Panc1 (cell line): ENCODE results near the gene SYCP2. TPM values are rescaled to one million over a fixed set of nuclear protein-coding genes. Genes with fewer than 3 reads are reported as not detected.

Source experiments
- ATAC-seq: fragments of 200-7000 bp; cut with Tn5 transposase; 2 replicates; pipeline ENCODE4 v1.9.1; 2020; ENCODE audit warnings: mild to moderate bottlenecking, moderate library complexity
- BruUV-seq: library from RNA; stranded (reverse); fragments of 400-500 nt; replicated peaks from 2 replicates; lab custom pipeline; 2021; lab: Mats Ljungman, UMichigan
- CTCF ChIA-PET: fragments of 300-600 bp; sonication (Branson Sonifier 250); formaldehyde crosslinking; loops from one replicate; lab custom pipeline; 2022; ENCODE audit warnings: antibody characterized with exemption; lab: Charles Lee
- POLR2A ChIA-PET: fragments of 300-600 bp; sonication (Branson Sonifier 250); formaldehyde crosslinking; loops from one replicate; lab custom pipeline; 2022; ENCODE audit warnings: antibody characterized with exemption; lab: Charles Lee
- DNase-seq: peaks from one replicate; pipeline ENCODE4 v3.0.0-alpha.2; 2010; ENCODE audit warnings: low read depth, low spot score
- H3K27ac ChIP-seq: 2 replicates; pipeline ENCODE4 v1.5.1; 2011; ENCODE audit warnings: mild to moderate bottlenecking, low read length, inconsistent platforms
- H3K27me3 ChIP-seq: fragments of 200-500 bp; sonication (Bioruptor generic); 2 replicates; pipeline ENCODE4 v1.6.0; 2014; ENCODE audit warnings: low read length, inconsistent platforms; ENCODE audit not compliant: control insufficient read depth, insufficient read depth
- H3K36me3 ChIP-seq: fragments of 200-500 bp; sonication (Bioruptor generic); 2 replicates; pipeline ENCODE4 v1.5.1; 2014; ENCODE audit warnings: inconsistent platforms, mild to moderate bottlenecking, low read length, moderate library complexity; ENCODE audit not compliant: control insufficient read depth, insufficient read depth
- H3K4me1 ChIP-seq: 2 replicates; pipeline ENCODE4 v1.5.1; 2011; ENCODE audit warnings: inconsistent platforms, mild to moderate bottlenecking, low read length, moderate library complexity; ENCODE audit not compliant: control insufficient read depth, insufficient read depth
- H3K4me3 ChIP-seq, 2 experiments: 2 replicates each; pipeline ENCODE4 v1.5.1; 2011 to 2012; ENCODE audit warnings: low read depth in 2 of 2, low read length in 2 of 2, mild to moderate bottlenecking in 2 of 2, inconsistent platforms in 1 of 2, moderate library complexity in 1 of 2
- H3K9me3 ChIP-seq: fragments of 200-500 bp; sonication (Bioruptor generic); 2 replicates; pipeline ENCODE4 v1.5.1; 2014; ENCODE audit warnings: low read depth, mild to moderate bottlenecking, inconsistent platforms, low read length, moderate library complexity; ENCODE audit not compliant: control insufficient read depth, insufficient read depth
- POLR2AphosphoS5 ChIP-seq: IDR thresholded peaks from 2 replicates; pipeline ENCODE4 v1.6.1; 2012; ENCODE audit warnings: mild to moderate bottlenecking, low read depth, low read length, moderate library complexity
- SIN3A ChIP-seq: IDR thresholded peaks from 2 replicates; pipeline ENCODE4 v1.6.1; 2012; ENCODE audit warnings: low read depth, mild to moderate bottlenecking, low read length, moderate library complexity, borderline replicate concordance; ENCODE audit not compliant: insufficient read depth
- TCF7L2 ChIP-seq: IDR thresholded peaks from 2 replicates; pipeline ENCODE4 v1.6.1; 2011; ENCODE audit warnings: mild to moderate bottlenecking, low read depth, low read length, inconsistent platforms
- in situ Hi-C: cut with HindIII; loops from 2 replicates; pipeline ENCODE4 v1.10.0; 2016; ENCODE audit warnings: low sequenced_read_pairs, low pct_unique_long_range_greater_than_20kb
- intact Hi-C: fragments of 100-400 bp; cut with micrococcal nuclease; formaldehyde crosslinking; loops from one replicate; pipeline ENCODE4 v1.10.0; 2022; ENCODE audit not compliant: unreplicated experiment
- total RNA-seq: library from RNA; stranded (reverse); gene quantifications from one replicate; pipeline ENCODE4 v1.2.1, GENCODE V29; 2021; ENCODE audit not compliant: unreplicated experiment
- TF ChIP-seq, protein P1 (sequence below): fragments of 450-650 bp; IDR thresholded peaks from 2 replicates; pipeline ENCODE4 v1.5.1; 2017; ENCODE audit warnings: mild to moderate bottlenecking
- TF ChIP-seq, protein P2 (sequence below), 2 experiments: IDR thresholded peaks; 2 replicates each; pipeline ENCODE4 v1.6.1; 2011 to 2012; ENCODE audit warnings: low read depth in 2 of 2, control low read depth in 1 of 2, low read length in 1 of 2, mild to moderate bottlenecking in 1 of 2, moderate library complexity in 1 of 2; ENCODE audit not compliant: insufficient read depth in 1 of 2

SYCP2 gene
- total RNA-seq, 1 experiment from 2014 or later = 39.7 TPM

DNA sequence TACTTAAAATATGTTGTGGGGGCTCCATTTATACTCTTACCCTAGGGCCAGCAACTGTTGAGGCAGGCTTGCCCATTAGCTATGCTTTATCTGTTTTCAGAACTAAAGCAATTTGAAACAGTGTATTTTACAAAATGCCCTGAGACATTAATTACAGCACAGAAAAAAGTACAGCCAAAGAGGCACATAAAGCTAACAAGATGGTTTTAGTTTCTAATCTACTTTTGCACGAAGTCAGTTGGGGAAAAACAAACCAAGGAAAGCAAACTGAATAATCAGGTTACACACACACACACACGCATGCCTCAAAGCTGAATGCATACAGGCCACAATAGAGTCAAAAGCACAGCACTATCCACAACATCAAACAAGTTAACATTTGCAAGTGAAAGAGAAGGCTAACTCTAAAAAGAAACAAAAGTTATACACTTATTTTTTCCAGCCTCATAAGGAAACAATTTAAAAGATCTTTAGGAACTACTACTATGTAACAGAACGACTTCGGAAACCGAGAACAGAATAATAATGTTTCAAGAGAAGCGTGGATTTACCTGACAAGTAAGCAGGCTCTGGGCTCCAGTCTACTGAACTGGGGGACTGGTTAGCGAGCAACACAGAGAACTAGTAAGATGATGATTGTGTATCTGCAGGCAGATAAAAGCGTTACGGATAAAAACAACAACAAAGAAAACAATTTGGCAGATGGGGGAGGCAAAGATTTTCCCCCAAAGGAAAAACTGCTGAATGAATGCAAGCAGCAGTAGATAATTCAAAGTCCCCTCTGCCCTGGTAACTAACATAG is 1.7 kb downstream of the SYCP2 start:
- ChIA-PET POLR2A (no interaction called here), CTCF (no interaction called here)
- no peaks in the 10 kb centered on the region for H3K9me3 ChIP-seq
- no peak for ATAC-seq
- intact Hi-C loops (no loop called here), in situ Hi-C loops (no loop called here)
- peaks cover 49% of the 10 kb centered on the region for H3K4me1 ChIP-seq
- TF ChIP-seq SIN3A = no peak
- TF ChIP-seq, protein P1, sequence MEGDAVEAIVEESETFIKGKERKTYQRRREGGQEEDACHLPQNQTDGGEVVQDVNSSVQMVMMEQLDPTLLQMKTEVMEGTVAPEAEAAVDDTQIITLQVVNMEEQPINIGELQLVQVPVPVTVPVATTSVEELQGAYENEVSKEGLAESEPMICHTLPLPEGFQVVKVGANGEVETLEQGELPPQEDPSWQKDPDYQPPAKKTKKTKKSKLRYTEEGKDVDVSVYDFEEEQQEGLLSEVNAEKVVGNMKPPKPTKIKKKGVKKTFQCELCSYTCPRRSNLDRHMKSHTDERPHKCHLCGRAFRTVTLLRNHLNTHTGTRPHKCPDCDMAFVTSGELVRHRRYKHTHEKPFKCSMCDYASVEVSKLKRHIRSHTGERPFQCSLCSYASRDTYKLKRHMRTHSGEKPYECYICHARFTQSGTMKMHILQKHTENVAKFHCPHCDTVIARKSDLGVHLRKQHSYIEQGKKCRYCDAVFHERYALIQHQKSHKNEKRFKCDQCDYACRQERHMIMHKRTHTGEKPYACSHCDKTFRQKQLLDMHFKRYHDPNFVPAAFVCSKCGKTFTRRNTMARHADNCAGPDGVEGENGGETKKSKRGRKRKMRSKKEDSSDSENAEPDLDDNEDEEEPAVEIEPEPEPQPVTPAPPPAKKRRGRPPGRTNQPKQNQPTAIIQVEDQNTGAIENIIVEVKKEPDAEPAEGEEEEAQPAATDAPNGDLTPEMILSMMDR = no peak
- TF ChIP-seq TCF7L2 = no peak
- TF ChIP-seq, protein P2, sequence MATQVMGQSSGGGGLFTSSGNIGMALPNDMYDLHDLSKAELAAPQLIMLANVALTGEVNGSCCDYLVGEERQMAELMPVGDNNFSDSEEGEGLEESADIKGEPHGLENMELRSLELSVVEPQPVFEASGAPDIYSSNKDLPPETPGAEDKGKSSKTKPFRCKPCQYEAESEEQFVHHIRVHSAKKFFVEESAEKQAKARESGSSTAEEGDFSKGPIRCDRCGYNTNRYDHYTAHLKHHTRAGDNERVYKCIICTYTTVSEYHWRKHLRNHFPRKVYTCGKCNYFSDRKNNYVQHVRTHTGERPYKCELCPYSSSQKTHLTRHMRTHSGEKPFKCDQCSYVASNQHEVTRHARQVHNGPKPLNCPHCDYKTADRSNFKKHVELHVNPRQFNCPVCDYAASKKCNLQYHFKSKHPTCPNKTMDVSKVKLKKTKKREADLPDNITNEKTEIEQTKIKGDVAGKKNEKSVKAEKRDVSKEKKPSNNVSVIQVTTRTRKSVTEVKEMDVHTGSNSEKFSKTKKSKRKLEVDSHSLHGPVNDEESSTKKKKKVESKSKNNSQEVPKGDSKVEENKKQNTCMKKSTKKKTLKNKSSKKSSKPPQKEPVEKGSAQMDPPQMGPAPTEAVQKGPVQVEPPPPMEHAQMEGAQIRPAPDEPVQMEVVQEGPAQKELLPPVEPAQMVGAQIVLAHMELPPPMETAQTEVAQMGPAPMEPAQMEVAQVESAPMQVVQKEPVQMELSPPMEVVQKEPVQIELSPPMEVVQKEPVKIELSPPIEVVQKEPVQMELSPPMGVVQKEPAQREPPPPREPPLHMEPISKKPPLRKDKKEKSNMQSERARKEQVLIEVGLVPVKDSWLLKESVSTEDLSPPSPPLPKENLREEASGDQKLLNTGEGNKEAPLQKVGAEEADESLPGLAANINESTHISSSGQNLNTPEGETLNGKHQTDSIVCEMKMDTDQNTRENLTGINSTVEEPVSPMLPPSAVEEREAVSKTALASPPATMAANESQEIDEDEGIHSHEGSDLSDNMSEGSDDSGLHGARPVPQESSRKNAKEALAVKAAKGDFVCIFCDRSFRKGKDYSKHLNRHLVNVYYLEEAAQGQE (IDR thresholded peaks at IDR 0.05; ENCODE audit: insufficient read depth in 1 of 2, low read depth in 2 of 2, low read length in 1 of 2) = no peak
- TF ChIP-seq POLR2AphosphoS5 = no peak
- H3K27me3 ChIP-seq = no peaks in the 10 kb centered on the region
- peak overlapping the region; percentile 7 to 24 for H3K4me3 ChIP-seq
- peak overlapping the region; percentile 70 for H3K27ac ChIP-seq
- no peak for DNase-seq
- no peaks in the 10 kb centered on the region for H3K36me3 ChIP-seq
- BruUV-seq = TSS peak; percentile 42

DNA sequence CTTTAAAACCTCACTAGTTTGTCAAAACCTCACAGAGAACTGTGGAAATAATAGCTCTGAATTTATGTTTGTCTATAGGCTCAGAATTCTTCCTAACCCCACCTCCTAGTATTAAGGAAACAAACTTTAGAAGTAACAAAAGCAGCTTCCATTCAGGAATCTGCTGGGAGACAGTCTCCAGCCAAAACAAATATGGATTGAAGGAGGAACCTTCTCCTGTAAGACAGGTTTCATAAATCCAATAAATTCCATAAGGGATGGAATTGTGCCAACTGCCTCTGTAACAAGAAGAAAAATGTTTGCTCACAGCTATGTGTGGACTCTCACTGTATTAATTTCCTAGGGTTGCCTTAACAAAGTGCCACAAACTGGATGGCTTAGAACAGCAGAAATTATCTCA is 7.5 kb downstream of the SYCP2 start:
- Histone ChIP-seq H3K27me3 (no peaks in the 10 kb centered on the region), H3K9me3 (no peaks in the 10 kb centered on the region), H3K4me1 (peaks cover 35% of the 10 kb centered on the region), H3K4me3 (no peak overlapping the region), H3K36me3 (peaks cover 3% of the 10 kb centered on the region; the same call in 1 of the 2 replicates), H3K27ac (peak overlapping the region; percentile 71)
- ATAC-seq = peak; percentile 45; the same call in 1 of the 2 replicates
- ChIA-PET POLR2A (no interaction called here), CTCF (no interaction called here)
- intact Hi-C loops (no loop called here), in situ Hi-C loops (no loop called here)
- BruUV-seq = no TSS peak
- DNase-seq = no peak
- TF ChIP-seq TCF7L2 (no peak), SIN3A (no peak), POLR2AphosphoS5 (no peak)
- TF ChIP-seq, protein P2 (IDR thresholded peaks at IDR 0.05; ENCODE audit: insufficient read depth in 1 of 2, low read depth in 2 of 2, low read length in 1 of 2) = no peak
- TF ChIP-seq, protein P1 = no peak
